Ishikawa (cell line): ENCODE data around the gene ATP11A.

ENCODE experiments used
- CEBPB ChIP-seq: IDR thresholded peaks from 2 replicates; pipeline ENCODE4 v1.6.1; 2012
- CREB1 ChIP-seq: IDR thresholded peaks from 2 replicates; pipeline ENCODE4 v1.6.1; 2012; ENCODE audit warnings: low read depth
- EGR1 ChIP-seq: IDR thresholded peaks from 2 replicates; pipeline ENCODE4 v1.6.1; 2012
- EP300 ChIP-seq: IDR thresholded peaks from 2 replicates; pipeline ENCODE4 v1.6.1; 2012; ENCODE audit warnings: borderline replicate concordance
- FOXM1 ChIP-seq: IDR thresholded peaks from 2 replicates; pipeline ENCODE4 v1.6.1; 2012; ENCODE audit warnings: low read depth, borderline replicate concordance
- NFIC ChIP-seq: IDR thresholded peaks from 2 replicates; pipeline ENCODE4 v1.6.1; 2012
- RAD21 ChIP-seq: IDR thresholded peaks from 2 replicates; pipeline ENCODE4 v1.6.1; 2012; ENCODE audit warnings: low read depth
- TAF1 ChIP-seq: IDR thresholded peaks from 2 replicates; pipeline ENCODE4 v1.6.1; 2012; ENCODE audit warnings: low read depth, mild to moderate bottlenecking
- TCF12 ChIP-seq: IDR thresholded peaks from 2 replicates; pipeline ENCODE4 v1.6.1; 2012; ENCODE audit warnings: low read depth
- TEAD4 ChIP-seq: IDR thresholded peaks from 2 replicates; pipeline ENCODE4 v1.6.1; 2012
- YY1 ChIP-seq: IDR thresholded peaks from 2 replicates; pipeline ENCODE4 v1.6.1; 2012; ENCODE audit warnings: low read depth
- ZBTB7A ChIP-seq: IDR thresholded peaks from 2 replicates; pipeline ENCODE4 v1.6.1; 2012; ENCODE audit warnings: low read depth
- TF ChIP-seq, protein P1 (sequence below): IDR thresholded peaks from 2 replicates; pipeline ENCODE4 v1.6.1; 2012; ENCODE audit warnings: low read depth, mild to moderate bottlenecking
- TF ChIP-seq, protein P2 (sequence below): IDR thresholded peaks from 2 replicates; pipeline ENCODE4 v1.6.1; 2012
- TF ChIP-seq, protein P3 (sequence below): IDR thresholded peaks from 2 replicates; pipeline ENCODE4 v1.6.1; 2012

Gene ATP11A

DNA sequence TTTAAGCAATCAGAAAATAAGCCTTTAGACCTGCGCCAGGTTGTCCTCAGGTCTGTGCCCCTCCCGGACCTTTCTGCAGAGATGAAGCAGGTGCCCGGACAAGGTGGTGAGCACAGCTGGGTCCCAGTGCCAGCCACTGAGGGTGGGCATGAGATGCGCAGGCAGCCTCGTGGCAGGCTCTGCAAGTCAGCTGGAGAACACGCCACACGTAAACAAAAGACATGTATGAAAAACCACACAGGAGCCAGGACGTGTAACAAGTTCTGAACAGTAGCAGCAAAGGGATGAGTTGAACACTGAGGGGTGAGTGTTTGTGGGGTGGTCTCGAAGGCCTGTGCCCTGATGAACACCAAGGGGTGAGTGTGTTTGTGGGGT is 210.4 kb downstream of the ATP11A start:
- TF ChIP-seq CEBPB (no peak), YY1 (no peak), TAF1 (no peak), RAD21 (no peak), FOXM1 (no peak), TCF12 (no peak)
- TF ChIP-seq, protein P1, sequence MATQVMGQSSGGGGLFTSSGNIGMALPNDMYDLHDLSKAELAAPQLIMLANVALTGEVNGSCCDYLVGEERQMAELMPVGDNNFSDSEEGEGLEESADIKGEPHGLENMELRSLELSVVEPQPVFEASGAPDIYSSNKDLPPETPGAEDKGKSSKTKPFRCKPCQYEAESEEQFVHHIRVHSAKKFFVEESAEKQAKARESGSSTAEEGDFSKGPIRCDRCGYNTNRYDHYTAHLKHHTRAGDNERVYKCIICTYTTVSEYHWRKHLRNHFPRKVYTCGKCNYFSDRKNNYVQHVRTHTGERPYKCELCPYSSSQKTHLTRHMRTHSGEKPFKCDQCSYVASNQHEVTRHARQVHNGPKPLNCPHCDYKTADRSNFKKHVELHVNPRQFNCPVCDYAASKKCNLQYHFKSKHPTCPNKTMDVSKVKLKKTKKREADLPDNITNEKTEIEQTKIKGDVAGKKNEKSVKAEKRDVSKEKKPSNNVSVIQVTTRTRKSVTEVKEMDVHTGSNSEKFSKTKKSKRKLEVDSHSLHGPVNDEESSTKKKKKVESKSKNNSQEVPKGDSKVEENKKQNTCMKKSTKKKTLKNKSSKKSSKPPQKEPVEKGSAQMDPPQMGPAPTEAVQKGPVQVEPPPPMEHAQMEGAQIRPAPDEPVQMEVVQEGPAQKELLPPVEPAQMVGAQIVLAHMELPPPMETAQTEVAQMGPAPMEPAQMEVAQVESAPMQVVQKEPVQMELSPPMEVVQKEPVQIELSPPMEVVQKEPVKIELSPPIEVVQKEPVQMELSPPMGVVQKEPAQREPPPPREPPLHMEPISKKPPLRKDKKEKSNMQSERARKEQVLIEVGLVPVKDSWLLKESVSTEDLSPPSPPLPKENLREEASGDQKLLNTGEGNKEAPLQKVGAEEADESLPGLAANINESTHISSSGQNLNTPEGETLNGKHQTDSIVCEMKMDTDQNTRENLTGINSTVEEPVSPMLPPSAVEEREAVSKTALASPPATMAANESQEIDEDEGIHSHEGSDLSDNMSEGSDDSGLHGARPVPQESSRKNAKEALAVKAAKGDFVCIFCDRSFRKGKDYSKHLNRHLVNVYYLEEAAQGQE = no peak

GRCh38 chr13:112900691-112901091 is 210.9 kb downstream of the ATP11A start:
- no peak for TF ChIP-seq EP300
- no peak for TF ChIP-seq FOXM1
- TF ChIP-seq TAF1 = no peak
- TF ChIP-seq, protein P2, sequence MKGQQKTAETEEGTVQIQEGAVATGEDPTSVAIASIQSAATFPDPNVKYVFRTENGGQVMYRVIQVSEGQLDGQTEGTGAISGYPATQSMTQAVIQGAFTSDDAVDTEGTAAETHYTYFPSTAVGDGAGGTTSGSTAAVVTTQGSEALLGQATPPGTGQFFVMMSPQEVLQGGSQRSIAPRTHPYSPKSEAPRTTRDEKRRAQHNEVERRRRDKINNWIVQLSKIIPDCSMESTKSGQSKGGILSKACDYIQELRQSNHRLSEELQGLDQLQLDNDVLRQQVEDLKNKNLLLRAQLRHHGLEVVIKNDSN = no peak
- TF ChIP-seq TCF12 = no peak
- TF ChIP-seq YY1 = no peak
- TF ChIP-seq, protein P3, sequence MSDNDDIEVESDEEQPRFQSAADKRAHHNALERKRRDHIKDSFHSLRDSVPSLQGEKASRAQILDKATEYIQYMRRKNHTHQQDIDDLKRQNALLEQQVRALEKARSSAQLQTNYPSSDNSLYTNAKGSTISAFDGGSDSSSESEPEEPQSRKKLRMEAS = no peak
- TF ChIP-seq ZBTB7A = no peak
- TF ChIP-seq RAD21 = no peak
- TF ChIP-seq NFIC = no peak
- no peak for TF ChIP-seq CREB1
- no peak for TF ChIP-seq EGR1
- TF ChIP-seq CEBPB = no peak
- TF ChIP-seq, protein P1 = no peak
- no peak for TF ChIP-seq TEAD4

- TF ChIP-seq, protein P3 = no peak
- no peak for TF ChIP-seq FOXM1
- no peak for TF ChIP-seq YY1
- TF ChIP-seq, protein P1 = no peak
- no peak for TF ChIP-seq ZBTB7A
- no peak for TF ChIP-seq CEBPB
- no peak for TF ChIP-seq EGR1
- no peak for TF ChIP-seq TEAD4
Measured at GRCh38 chr13:112902101-112902651, 212.3 kb downstream of the ATP11A start.

GRCh38 chr13:112902669-112903068 is 212.8 kb downstream of the ATP11A start:
- TF ChIP-seq TCF12 = no peak
- no peak for TF ChIP-seq TEAD4
- TF ChIP-seq, protein P1 = no peak
- TF ChIP-seq, protein P3 = no peak
- no peak for TF ChIP-seq ZBTB7A
- TF ChIP-seq YY1 = no peak
- TF ChIP-seq NFIC = no peak
- TF ChIP-seq, protein P2 = no peak
- no peak for TF ChIP-seq EP300
- TF ChIP-seq EGR1 = no peak
- TF ChIP-seq FOXM1 = no peak
